HepG2 (cell line): ENCODE measurements around the gene IL27RA. TPM values are rescaled to one million over a fixed set of nuclear protein-coding genes. Genes with fewer than 3 reads are reported as not detected.

Source experiments
- ARHGAP35 ChIP-seq: sonication (generic); formaldehyde crosslinking; IDR thresholded peaks from 2 replicates; pipeline ENCODE4 v1.9.0; 2022; ENCODE audit warnings: mild to moderate bottlenecking, inconsistent platforms, moderate library complexity, missing genetic modification reagents, borderline replicate concordance
- ATF2 ChIP-seq: sonication (generic); formaldehyde crosslinking; IDR thresholded peaks from 2 replicates; pipeline ENCODE4 v1.4.0; 2020; ENCODE audit warnings: missing genetic modification reagents
- EEA1 ChIP-seq: sonication (generic); formaldehyde crosslinking; IDR thresholded peaks from 2 replicates; pipeline ENCODE4 v1.5.1; 2020; ENCODE audit warnings: mild to moderate bottlenecking, missing genetic modification reagents, borderline replicate concordance
- GFI1 ChIP-seq: sonication (generic); formaldehyde crosslinking; IDR thresholded peaks from 2 replicates; pipeline ENCODE4 v1.5.0; 2020; ENCODE audit warnings: missing genetic modification reagents, mild to moderate bottlenecking, borderline replicate concordance
- KDM3A ChIP-seq: IDR thresholded peaks from 2 replicates; pipeline ENCODE4 v1.6.1; 2018; ENCODE audit warnings: low read depth, missing compliant biosample characterization
- KLF15 ChIP-seq: sonication (generic); formaldehyde crosslinking; IDR thresholded peaks from 2 replicates; pipeline ENCODE4 v1.8.1; 2023; ENCODE audit warnings: borderline replicate concordance, mild to moderate bottlenecking, inconsistent platforms, missing genetic modification reagents, mixed read lengths
- MED8 ChIP-seq: sonication (generic); formaldehyde crosslinking; IDR thresholded peaks from 2 replicates; pipeline ENCODE4 v1.8.1; 2023; ENCODE audit warnings: mild to moderate bottlenecking, missing genetic modification reagents; ENCODE audit not compliant: insufficient replicate concordance
- MIER2 ChIP-seq: IDR thresholded peaks from 2 replicates; pipeline ENCODE4 v1.6.1; 2016; ENCODE audit warnings: missing biosample characterization, missing genetic modification reagents
- NR0B2 ChIP-seq: sonication (generic); formaldehyde crosslinking; IDR thresholded peaks from 2 replicates; pipeline ENCODE4 v1.4.0; 2020; ENCODE audit warnings: mild to moderate bottlenecking, missing genetic modification reagents
- ONECUT2 ChIP-seq: sonication (generic); formaldehyde crosslinking; IDR thresholded peaks from 2 replicates; pipeline ENCODE4 v1.4.0; 2020; ENCODE audit warnings: missing genetic modification reagents
- PCBP2 ChIP-seq: fragments of 200-400 bp; formaldehyde crosslinking; optimal IDR thresholded peaks from 2 replicates; pipeline ENCODE3; 2018; ENCODE audit warnings: low read length, low read depth; ENCODE audit not compliant: poor library complexity, severe bottlenecking
- SALL1 ChIP-seq: sonication (generic); formaldehyde crosslinking; IDR thresholded peaks from 2 replicates; pipeline ENCODE4 v1.8.0; 2022; ENCODE audit warnings: mild to moderate bottlenecking, missing genetic modification reagents
- THAP9 ChIP-seq: sonication (generic); formaldehyde crosslinking; IDR thresholded peaks from 2 replicates; pipeline ENCODE4; 2020; ENCODE audit warnings: missing genetic modification reagents, mild to moderate bottlenecking, borderline replicate concordance
- YY1 ChIP-seq: IDR thresholded peaks from 2 replicates; pipeline ENCODE4 v1.6.1; 2011; ENCODE audit warnings: low read length, low read depth, moderate library complexity, mild to moderate bottlenecking; ENCODE audit not compliant: insufficient read depth, insufficient replicate concordance
- ZNF234 ChIP-seq: sonication (generic); formaldehyde crosslinking; conservative IDR thresholded peaks from 2 replicates; pipeline ENCODE4 v1.5.1; 2020; ENCODE audit warnings: mild to moderate bottlenecking, missing genetic modification reagents
- ZNF30 ChIP-seq: sonication (generic); formaldehyde crosslinking; IDR thresholded peaks from 2 replicates; pipeline ENCODE4 v1.5.0; 2020; ENCODE audit warnings: mild to moderate bottlenecking, missing genetic modification reagents
- ZNF446 ChIP-seq: sonication (generic); formaldehyde crosslinking; IDR thresholded peaks from 2 replicates; pipeline ENCODE4 v1.5.0; 2020; ENCODE audit warnings: mild to moderate bottlenecking, missing genetic modification reagents
- ZNF547 ChIP-seq: sonication (generic); formaldehyde crosslinking; IDR thresholded peaks from 2 replicates; pipeline ENCODE4 v1.5.1; 2020; ENCODE audit warnings: mild to moderate bottlenecking, missing genetic modification reagents
- ZNF737 ChIP-seq: sonication (generic); formaldehyde crosslinking; IDR thresholded peaks from 2 replicates; pipeline ENCODE4 v1.5.0; 2020; ENCODE audit warnings: missing genetic modification reagents, mild to moderate bottlenecking, borderline replicate concordance
- ZNF772 ChIP-seq: sonication (generic); formaldehyde crosslinking; IDR thresholded peaks from 2 replicates; pipeline ENCODE4 v1.5.0; 2020; ENCODE audit warnings: mild to moderate bottlenecking, missing genetic modification reagents
- polyA plus RNA-seq, 8 experiments: library from polyadenylated mRNA; depleted of rRNA in 3 of 8; stranded (reverse) in 7 of 8; unstranded in 1 of 8; fragments of >200 nt; fragmentation: Illumina TruSeq in 4 of 8; extraction: Trizol in 4 of 8; gene quantifications; 2 replicates each; pipeline versions ENCODE4 v1.2.1 to v1.2.3, GENCODE V29; 2011 to 2016; ENCODE audit warnings: low read depth in 4 of 8, missing spikeins in 1 of 8, mixed read lengths in 1 of 8; ENCODE audit not compliant: insufficient read depth in 1 of 8
- total RNA-seq, 5 experiments: library from RNA; depleted of rRNA; stranded (reverse); fragments of >200 nt; fragmentation: Illumina TruSeq; extraction: Trizol; gene quantifications; 2 replicates each; pipeline ENCODE4 v1.2.3, GENCODE V29; 2016; ENCODE audit warnings: low read depth in 1 of 5
- TF ChIP-seq, protein P1 (sequence below), 2 experiments: IDR thresholded peaks; 2 replicates each; pipeline ENCODE4 v1.6.1; 2011 to 2012; ENCODE audit warnings: low read length in 2 of 2, borderline replicate concordance in 1 of 2, low read depth in 1 of 2, mild to moderate bottlenecking in 1 of 2, moderate library complexity in 1 of 2

IL27RA gene
- total and polyA plus RNA-seq, 2 of the 13 experiments (the other 11 are each of a cell fraction or from before 2014, with no cell fraction given) = 3.5 to 8.1 TPM

- no peak for TF ChIP-seq ZNF30 (CRISPR knock-in tag)
- no peak for TF ChIP-seq ZNF772 (CRISPR knock-in tag)
- no peak for TF ChIP-seq NR0B2 (CRISPR knock-in tag)
- TF ChIP-seq MED8 (CRISPR knock-in tag) = no peak
- TF ChIP-seq PCBP2 = no peak
- no peak for TF ChIP-seq KLF15
- no peak for TF ChIP-seq ATF2 (CRISPR knock-in tag)
- no peak for TF ChIP-seq ARHGAP35 (CRISPR knock-in tag)
- TF ChIP-seq THAP9 (CRISPR knock-in tag) = 0 out of 2 replicates have a peak, but pooled peaks have one; percentile 13
- no peak for TF ChIP-seq ZNF234 (CRISPR knock-in tag)
- 0 out of 2 replicates have a peak, but pooled peaks have one; percentile 19 for TF ChIP-seq KDM3A
- no peak for TF ChIP-seq EEA1 (CRISPR knock-in tag)
- peak; percentile 58 for TF ChIP-seq SALL1 (CRISPR knock-in tag)
- TF ChIP-seq ZNF446 (CRISPR knock-in tag) = no peak
- TF ChIP-seq ZNF547 (CRISPR knock-in tag) = no peak; the same call in 1 of the 2 replicates
- no peak for TF ChIP-seq ONECUT2 (CRISPR knock-in tag)
- TF ChIP-seq, protein P1, sequence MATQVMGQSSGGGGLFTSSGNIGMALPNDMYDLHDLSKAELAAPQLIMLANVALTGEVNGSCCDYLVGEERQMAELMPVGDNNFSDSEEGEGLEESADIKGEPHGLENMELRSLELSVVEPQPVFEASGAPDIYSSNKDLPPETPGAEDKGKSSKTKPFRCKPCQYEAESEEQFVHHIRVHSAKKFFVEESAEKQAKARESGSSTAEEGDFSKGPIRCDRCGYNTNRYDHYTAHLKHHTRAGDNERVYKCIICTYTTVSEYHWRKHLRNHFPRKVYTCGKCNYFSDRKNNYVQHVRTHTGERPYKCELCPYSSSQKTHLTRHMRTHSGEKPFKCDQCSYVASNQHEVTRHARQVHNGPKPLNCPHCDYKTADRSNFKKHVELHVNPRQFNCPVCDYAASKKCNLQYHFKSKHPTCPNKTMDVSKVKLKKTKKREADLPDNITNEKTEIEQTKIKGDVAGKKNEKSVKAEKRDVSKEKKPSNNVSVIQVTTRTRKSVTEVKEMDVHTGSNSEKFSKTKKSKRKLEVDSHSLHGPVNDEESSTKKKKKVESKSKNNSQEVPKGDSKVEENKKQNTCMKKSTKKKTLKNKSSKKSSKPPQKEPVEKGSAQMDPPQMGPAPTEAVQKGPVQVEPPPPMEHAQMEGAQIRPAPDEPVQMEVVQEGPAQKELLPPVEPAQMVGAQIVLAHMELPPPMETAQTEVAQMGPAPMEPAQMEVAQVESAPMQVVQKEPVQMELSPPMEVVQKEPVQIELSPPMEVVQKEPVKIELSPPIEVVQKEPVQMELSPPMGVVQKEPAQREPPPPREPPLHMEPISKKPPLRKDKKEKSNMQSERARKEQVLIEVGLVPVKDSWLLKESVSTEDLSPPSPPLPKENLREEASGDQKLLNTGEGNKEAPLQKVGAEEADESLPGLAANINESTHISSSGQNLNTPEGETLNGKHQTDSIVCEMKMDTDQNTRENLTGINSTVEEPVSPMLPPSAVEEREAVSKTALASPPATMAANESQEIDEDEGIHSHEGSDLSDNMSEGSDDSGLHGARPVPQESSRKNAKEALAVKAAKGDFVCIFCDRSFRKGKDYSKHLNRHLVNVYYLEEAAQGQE (IDR thresholded peaks at IDR 0.05; ENCODE audit: borderline replicate concordance in 1 of 2, low read depth in 1 of 2, low read length in 2 of 2) = no peak
- no peak for TF ChIP-seq GFI1
- no peak for TF ChIP-seq YY1
- no peak for TF ChIP-seq ZNF737
- TF ChIP-seq MIER2 (CRISPR knock-in tag) = no peak
Measured at GRCh38 chr19:14061081-14061749, 29.7 kb downstream of the IL27RA start (continued).
